HG03460 (cell line): ENCODE measurements around the gene USP48.
"Not testable (repeated sequence)": the region's sequence is repeated elsewhere in the genome, so short reads cannot be mapped to it uniquely, and the experiment has no call there.

ENCODE experiments used
- ATAC-seq: cut with Tn5 transposase; IDR thresholded peaks from one replicate; pipeline ENCODE4 v1.9.1; 2021; ENCODE audit not compliant: unreplicated experiment

USP48 gene

DNA sequence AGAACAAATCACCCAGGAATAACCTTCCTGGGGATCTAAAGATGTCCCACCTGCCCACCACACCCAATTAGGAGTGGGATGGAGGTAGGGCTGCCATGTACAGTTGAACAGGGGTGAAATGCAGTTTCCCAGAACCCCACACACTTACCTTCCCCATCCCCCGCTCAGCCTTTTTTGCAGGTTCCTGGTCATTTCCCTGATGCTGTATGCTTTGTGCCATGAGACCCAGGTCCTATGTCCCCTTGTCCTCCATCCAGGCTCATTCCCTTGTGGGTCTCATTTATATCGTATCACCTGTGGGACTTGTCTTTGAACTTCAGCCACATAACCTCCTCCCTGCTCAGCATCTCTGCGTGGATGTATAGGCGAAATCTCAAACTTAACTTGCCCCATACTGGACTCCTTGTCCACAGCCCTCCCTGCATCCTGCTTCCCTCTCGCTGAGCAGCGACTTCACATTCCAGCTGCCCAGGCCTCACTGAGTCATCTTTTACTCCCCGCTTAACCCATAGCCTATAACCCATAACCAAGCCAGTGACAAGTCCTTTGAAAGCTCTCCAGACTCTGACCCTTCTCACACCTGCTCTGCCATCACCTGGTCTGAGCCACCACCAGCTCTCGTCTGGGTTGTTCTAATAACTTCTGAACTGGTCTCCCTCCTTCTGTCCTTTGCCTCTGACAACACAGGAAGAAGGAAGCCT is 33.8 kb upstream of the USP48 start:
- no peak for ATAC-seq

DNA sequence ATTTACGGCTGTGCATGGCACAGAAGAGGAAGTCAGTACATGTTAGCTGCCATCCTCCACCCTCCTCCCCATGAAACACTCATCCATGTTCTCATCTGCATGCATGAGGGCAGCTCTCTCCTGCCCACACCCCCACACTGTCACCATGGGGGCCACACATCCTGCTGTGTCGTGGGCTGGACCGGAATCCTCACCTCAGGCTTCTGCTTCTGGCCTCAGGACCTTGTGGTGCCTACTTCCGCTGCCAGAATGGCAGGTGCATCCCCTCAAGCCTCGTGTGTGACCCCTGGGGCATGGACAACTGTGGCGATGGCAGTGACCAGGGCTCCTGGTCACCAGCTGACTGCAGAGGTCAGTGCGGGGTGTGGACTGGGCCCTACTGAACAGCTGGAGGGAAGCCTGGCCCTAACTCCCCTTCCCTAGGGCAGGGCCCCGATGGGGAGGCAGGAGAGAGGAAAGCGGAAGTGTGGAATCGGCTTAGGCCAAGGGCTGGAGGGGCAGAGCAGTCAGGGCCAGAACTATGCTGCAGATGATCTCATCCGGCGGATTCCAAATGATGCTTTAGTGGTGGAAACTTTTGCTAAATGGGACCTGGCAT is 32.9 kb upstream of the USP48 start:
- ATAC-seq = no peak

DNA sequence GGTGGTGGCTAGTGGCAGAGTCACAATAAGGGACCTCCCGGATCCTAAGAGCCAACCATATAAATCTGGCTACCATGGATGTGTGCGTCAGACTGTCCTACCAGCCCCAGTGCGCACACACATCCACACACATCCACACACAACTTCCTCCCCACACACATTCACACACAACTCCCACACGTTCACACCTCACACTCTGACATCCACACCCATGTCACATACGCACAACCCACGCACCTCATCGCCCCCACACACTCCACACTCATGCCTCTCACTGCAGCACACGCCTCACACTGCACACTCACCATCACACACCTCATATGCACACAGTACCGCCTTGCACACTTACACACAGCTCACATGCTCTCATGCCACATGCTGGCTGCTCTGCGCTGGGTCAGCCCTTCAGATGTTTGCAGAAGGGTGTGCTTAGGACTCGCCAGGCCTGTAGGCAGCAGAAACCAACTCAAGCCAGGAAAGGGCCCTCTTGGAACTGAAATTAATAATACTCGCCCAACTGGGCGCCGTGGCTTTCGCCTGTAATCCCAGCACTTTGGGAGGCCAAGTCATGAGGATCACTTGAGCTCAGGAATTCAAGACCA is 32.1 kb upstream of the USP48 start:
- ATAC-seq = no peak

DNA sequence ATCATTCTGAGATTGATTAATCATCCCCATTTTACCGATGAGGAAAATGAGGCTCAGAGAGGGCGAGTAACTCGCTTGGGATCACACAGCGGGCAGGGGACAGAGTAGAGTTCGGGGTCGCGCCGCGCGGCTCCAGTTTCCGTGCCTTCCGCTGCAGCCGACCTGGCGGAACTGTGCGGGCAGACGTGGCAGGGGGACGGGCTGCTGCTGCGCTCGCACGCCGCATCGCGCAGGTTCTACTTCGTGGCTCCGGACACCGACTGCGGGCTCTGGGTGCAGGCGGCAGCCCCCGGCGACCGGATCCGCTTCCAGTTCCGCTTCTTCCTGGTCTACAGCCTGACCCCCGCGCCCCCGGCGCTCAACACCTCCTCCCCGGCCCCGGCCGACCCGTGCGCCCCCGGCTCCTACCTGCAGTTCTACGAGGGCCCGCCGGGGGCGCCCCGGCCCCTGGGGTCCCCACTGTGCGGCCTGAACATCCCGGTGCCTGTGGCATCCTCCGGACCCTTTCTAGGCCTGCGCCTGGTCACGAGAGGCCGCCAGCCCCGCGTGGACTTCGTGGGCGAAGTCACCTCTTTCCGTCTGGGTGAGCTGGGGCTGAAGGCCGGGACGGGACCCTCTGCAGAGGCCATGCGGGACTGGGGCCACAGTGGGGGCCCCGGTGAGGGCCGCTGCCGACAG is 31.4 kb upstream of the USP48 start:
- no peak for ATAC-seq

DNA sequence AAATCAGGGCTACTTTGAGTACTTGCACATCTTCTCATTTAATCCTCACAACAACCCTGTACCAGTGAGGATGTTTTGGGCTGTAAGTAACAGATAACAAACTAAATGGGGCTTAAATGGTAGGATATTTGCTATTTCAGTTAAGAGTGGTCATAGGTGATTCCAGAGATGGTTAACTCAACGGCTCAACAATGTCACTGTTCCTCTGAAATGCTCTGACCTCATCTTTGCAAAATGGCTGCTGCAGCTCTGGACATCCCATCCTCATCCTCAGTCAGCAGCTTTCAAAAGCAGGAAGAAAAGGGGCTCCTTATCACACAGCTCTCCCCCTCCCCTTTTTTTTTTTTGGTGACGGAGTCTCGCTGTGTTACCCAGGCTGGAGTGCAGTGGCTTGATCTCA is 30.6 kb upstream of the USP48 start:
- ATAC-seq = no peak

DNA sequence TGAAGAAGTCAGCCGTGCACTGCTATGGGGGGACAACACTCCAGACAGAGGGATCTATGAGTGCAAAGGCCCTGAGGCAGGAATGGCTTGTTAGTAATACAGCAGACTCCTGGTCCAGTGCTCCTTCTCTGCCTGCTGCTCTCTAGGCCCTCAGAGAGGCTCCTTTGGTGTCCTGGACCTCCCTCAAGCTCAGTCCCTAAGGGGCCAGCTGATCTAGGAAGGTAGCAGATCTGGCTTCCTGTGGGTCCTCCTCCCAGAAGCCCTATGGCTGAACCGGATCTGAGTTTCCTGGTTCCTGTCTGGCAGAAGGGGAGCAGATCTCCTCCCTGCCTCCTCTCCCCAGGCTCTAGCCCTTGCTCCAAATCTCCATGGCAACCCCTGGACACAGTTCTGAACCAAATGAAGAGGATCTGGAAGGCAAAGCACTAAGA is 28.9 kb upstream of the USP48 start, which contains the start of gene LDLRAD2:
TSS of gene LDLRAD2 (plus strand) at position 391 of the 431 bp plus-strand sequence. CDS start 187 bp downstream, outside the sequence.
- no peak for ATAC-seq

DNA sequence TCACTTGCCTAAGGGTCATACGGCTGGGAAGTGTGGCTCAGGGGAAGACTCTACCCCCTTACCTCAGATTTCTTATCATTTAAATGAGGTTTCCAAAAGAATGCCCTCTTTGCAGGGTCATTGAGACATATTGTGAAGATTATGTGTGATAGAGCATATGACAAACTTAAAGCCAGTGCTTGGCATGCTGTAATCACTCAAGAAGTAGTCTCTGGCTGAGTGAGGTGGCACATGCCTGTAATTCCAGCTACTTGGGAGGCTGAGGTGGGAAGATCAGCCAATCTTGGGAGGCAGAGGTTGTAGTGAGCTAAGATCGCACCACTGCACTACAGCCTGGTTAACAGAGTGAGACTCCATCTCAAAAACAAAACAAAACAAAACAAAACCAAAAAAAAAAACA is 21.6 kb upstream of the USP48 start:
- ATAC-seq = no peak

DNA sequence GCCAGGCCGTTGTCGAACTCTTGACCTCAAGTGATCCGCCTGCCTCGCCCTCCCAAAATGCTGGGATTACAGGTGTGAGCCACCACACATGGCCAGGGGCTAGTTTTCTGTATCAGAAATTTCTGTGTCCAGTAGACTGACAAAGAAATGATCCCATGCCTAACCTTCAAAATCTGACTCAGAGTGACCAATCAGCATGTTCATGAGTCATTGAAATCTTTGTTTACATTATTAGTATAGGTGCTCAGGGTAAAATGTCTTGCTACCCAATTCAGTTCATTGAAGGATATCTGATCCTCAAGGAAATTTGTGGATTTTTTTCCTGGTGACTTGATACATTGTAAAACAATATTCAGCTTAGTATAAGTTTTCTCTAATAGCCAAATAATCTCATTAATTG is 18.2 kb upstream of the USP48 start:
- no peak for ATAC-seq

DNA sequence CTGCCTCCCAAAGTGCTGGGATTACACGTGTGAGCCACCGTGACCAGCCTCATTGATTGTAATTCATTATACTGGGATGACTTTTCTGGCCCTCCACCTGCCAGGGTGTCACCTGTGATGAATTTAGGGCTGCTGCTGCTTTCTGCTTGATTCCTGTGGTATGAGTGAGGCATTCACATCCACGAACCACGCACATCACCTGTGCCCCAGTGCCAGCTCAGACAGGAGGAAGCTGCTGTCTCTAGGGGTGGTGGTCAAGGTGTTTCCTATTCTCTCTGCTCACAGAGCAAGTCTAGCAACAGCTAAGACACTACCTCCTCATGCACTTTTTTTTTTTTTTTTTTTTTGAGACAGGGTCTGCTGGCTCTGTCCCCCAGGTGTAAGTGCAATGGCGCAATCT is 16.8 kb upstream of the USP48 start:
- ATAC-seq = no peak

DNA sequence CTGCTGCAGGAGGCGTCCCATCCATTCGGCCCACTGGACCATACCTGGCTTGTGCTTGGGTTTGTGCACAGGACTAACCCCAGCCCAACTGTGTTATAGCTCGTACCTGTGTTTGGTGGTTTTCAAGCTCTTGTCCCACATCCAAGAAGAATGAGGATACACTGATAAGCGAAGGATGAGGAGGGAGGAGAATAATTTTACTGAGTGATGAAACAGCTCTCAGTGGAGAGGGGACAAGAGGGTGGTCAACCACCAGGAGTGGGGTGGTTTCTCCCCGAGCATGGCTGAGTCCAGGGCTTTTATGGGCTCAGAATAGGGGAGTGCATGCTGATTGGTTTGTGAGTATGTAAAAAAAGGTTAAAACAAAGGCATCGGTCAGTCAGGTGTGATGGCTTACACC is 12.1 kb upstream of the USP48 start:
- no peak for ATAC-seq

DNA sequence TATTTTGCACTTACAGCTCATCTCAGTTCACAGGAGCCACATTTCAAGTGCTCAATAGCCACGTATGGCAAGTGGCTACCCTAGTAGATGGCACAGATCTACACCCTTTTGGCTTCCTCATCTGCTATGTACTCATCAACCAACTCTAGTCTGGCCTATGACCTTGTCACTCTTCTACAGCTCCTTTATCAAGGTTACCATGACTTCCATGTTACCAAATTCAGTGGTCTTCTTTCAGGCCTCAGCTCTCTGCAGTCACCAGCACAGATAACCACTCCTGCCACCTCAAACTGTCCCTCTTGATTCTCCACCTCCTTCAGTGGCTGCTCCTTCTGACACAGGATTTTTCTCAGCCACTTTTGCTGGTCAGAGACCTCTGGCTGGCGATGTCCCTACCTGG is 11.7 kb upstream of the USP48 start:
- no peak for ATAC-seq

DNA sequence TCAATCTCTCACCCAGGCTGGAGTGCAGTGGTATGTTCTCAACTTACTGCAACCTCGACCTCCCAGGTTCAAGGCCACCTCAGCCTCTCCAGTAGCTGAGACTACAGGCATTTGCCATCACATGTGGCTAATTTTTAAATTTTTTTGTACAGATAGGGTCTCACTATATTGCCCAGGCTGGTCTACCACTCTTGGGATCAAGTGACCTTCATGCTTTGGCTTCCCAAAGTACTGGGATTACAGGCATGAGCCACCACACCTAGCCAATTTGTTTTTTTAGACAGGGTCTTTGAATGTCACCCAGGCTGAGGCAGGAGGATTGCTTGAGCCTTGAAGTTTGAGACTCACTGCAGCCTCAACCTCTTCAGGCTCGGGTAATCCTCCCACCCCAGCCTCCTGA is 10.2 kb upstream of the USP48 start:
- no peak for ATAC-seq

DNA sequence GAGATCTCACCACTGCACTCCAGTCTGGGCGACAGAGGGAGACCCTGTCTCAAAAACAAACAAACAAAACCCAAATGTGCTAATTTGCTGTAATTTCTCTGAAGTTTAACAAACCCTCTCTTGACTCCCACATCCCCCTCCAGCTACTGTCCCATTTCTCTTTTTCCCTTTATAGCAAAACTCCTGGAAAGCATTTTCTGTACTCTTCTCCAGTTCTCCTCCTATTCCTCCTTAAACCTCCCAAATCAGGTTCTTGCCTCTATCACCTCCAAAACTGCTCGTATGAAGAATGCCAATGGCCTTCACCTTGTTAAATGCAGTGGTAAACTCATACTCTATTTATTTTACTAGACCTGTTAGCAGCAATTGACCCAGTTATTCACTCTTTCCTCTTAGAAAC is 3.7 kb upstream of the USP48 start:
- no peak for ATAC-seq

DNA sequence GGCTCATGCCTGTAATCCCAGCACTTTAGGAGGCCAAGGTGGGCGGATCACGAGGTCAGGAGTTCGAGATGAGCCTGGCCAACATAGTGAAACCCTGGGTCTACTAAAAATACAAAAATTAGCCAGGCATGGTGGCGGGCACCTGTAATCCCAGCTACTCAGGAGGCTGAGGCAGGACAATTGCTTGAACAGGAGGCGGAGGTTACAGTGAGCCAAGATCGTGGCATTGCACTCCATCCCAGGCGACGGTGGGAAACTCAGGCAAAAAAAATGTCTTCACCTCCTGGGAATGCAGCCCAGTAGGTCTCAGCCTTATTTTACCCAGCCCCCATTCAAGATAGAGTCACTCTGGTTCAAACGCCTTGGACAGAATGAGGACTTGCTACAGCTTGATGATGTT is 2.8 kb upstream of the USP48 start:
- not testable (repeated sequence) for ATAC-seq

DNA sequence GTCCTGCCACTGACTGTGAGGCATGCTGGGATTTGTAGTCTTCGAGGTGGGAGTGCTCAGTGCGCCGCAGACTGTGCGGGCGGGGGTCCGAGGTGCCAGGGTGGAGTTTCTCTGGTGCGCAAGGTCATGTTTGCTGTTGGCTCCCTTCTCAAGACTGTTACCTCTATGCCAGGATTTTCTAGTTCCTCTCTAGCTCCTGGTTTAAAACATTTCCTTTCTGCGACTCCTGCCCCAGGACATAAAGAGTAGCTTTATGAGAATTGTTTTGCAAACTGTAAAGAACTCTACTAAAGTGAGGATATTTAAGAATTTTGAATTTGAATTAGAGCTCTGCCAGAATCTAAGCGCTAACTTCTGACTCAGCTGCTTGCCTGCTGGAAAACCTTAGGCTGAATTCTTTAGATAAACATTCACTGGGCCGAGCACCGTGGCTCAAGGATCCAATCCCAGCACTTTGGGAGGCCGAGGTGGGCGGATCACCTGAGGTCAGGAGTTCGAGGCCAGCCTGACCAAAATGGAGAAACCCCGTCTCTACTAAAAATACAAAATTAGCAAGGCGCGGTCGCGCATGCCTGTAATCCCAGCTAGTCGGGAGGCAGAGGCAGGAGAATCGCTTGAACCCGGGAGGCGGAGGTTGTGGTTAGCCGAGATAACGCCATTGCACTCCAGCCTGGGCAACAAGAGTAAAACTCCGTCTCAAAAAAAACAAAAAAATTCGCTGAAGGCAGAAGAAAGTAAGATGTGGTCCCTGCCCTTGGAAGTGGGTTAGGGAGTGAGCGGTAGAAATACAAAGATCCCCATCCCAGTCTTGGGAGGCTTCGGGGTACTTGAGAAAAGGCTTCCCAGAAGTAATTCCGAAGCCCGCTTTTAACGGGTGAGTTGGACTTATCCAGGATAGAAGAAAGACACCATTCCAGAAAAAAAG is 992 bp upstream of the USP48 start:
- ATAC-seq = no peak

DNA sequence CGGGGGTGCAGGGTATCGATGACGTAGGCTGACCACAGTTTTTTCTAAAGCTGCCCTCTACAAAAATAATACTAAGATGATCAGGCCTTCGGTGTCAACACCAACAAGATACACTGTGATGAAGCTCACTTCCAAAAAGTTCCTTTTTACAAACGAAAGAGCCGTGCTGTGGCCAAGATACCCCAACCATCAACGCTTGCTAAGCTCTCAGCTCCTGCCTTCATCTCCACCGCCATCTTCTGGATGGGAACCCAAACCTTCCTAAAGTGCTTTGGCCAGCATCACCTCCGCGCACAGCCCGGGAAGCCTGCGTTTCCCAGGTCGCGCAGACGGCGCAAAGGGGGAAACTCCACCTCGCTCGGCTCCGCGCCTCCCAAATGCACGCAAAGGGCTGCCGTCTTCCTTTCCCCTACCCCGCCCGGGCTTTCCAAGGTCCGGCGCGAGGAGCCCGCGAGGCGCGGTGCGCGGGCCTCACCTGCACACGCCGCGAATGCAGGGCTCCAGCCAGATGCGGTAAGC is 541 bp downstream of the USP48 start:
- peak; percentile 25 for ATAC-seq

DNA sequence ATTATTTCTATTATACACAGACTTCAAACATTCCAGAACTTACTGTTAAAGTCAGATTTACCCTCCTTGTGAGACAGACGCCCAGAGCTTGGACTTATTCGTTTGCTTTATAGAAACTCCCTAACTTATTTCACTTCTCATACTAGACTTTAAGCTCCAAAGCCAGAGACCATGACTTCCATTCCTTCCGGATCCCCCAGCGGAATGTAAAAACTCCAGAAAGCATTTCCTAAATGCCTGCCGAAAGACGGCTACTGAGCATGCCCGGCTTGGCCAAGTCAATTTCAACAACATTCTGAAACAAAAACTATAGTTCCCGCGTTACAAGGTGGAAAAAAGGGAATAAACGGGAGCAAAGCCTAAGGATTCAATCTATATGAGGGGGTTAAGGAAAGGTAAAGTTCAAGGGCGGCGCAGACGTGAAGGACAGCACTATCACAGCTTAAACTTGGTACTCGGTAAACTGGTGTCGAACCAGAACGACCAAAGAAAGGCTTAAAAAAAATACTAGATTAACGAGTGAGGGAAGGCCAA is 1.1 kb downstream of the USP48 start:
- peak; percentile 19 for ATAC-seq

DNA sequence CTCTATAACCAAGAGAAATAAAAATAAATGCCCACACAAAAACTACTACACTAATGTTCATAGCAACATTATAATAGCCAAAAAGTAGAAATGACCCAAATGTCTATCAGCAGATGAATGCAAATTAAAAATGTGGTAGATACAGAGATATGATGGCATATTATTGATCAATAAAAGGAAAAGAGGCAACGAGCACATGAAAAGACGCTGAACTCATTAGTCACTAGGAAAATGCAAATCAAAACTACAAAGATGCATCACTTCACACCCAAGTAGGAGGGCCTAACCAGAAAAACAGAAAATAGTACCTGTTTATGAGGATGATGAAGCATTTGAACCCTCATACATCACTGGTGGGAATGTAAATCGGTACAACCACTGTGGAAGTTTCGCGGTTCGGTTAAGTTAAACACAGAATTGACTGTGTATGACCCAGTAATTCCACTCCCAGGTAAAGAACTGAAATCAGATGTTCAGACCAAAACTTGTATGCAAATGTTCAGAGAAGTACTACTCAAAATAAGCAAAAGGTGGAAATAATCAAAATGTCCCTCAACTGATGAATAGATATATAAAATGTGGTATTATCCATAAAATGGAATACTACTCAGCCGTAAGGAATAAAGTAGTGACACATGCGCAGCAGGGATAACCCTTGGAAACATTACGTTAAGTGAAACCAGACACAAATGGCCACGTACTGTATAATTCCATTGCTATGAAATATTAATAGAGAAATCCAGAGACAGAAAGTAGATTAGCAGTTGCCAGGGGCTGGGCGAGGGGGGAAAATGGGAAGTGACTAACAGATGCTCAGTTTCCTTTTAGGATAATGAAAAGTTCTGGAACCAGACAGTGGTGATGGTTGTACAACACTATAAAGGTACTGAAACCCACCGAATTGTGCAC is 3.1 kb downstream of the USP48 start:
- peak; percentile 30 for ATAC-seq

DNA sequence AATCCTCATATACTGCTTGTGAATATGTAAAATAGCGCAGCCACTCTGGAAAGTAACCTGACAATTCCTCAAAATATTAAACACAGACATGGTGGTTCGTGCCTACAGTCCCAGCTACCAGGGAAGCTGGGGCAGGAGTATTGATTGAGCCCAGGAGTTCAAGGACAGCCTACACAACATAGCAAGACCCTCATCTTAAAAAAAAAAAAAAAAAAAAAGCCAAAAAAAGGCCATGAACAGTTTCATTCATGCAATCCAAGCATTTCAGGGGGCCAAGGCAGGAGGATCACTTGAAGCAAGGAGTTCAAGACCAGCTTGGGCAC is 4.6 kb downstream of the USP48 start:
- no peak for ATAC-seq
